D721Med (cell line): ENCODE measurements around the gene PPP1R7.

Experiments used
- DNase-seq: peaks from one replicate; pipeline ENCODE4 v3.0.0; 2011; ENCODE audit warnings: low spot score; ENCODE audit not compliant: insufficient read length
- FAIRE-seq: peaks from 2 replicates; lab custom pipeline; 2011; peaks lifted over from hg19 to GRCh38; lab: Jason Lieb, UNC
- TF ChIP-seq, protein P1 (sequence below): IDR thresholded peaks from 2 replicates; pipeline ENCODE4 v1.5.1; 2012; ENCODE audit warnings: mild to moderate bottlenecking, control low read depth; ENCODE audit not compliant: insufficient read depth; ENCODE audit errors: missing control alignments

PPP1R7 gene

DNA sequence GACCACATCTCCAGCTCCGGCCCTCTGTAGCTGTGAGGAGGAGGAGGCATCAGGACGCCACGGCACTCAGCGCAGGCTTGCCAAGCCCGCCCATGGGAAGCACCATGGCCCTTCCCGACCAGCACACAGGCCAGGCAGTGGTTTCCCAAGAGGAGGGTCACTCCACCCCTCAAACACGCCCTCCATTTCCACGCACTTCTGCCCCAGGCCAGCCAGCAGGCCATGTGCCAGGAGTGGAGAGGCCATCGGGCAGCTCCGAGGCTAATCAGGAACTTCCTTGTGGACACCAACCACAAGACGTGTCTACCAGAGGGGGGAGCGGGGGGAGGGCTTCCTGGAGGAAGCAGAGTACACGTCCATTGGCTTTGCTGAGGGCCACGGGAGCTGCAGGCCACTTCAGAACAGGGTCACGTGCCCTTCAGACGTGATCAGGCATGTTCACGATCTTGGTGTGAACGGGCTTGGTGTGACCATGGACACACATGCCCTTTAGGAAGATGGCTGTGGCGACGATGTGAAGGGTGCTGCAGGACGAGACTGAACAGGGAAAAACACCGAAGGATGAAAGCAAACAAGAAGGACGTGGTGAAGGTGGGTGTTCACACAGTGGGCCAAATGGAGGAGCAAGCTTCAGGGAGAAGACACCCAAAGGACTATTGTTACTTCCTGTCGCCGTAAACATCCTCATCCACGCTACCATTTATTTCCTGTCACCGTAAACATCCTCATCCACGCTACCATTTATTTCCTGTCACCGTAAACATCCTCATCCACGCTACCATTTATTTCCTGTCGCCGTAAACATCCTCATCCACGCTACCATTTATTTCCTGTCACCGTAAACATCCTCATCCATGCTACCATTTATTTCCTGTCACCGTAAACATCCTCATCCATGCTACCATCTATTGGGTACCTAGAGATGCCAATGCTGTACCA is 41.7 kb upstream of the PPP1R7 start:
- FAIRE-seq (no peak), DNase-seq (no peak)
- TF ChIP-seq, protein P1, sequence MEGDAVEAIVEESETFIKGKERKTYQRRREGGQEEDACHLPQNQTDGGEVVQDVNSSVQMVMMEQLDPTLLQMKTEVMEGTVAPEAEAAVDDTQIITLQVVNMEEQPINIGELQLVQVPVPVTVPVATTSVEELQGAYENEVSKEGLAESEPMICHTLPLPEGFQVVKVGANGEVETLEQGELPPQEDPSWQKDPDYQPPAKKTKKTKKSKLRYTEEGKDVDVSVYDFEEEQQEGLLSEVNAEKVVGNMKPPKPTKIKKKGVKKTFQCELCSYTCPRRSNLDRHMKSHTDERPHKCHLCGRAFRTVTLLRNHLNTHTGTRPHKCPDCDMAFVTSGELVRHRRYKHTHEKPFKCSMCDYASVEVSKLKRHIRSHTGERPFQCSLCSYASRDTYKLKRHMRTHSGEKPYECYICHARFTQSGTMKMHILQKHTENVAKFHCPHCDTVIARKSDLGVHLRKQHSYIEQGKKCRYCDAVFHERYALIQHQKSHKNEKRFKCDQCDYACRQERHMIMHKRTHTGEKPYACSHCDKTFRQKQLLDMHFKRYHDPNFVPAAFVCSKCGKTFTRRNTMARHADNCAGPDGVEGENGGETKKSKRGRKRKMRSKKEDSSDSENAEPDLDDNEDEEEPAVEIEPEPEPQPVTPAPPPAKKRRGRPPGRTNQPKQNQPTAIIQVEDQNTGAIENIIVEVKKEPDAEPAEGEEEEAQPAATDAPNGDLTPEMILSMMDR = no peak

DNA sequence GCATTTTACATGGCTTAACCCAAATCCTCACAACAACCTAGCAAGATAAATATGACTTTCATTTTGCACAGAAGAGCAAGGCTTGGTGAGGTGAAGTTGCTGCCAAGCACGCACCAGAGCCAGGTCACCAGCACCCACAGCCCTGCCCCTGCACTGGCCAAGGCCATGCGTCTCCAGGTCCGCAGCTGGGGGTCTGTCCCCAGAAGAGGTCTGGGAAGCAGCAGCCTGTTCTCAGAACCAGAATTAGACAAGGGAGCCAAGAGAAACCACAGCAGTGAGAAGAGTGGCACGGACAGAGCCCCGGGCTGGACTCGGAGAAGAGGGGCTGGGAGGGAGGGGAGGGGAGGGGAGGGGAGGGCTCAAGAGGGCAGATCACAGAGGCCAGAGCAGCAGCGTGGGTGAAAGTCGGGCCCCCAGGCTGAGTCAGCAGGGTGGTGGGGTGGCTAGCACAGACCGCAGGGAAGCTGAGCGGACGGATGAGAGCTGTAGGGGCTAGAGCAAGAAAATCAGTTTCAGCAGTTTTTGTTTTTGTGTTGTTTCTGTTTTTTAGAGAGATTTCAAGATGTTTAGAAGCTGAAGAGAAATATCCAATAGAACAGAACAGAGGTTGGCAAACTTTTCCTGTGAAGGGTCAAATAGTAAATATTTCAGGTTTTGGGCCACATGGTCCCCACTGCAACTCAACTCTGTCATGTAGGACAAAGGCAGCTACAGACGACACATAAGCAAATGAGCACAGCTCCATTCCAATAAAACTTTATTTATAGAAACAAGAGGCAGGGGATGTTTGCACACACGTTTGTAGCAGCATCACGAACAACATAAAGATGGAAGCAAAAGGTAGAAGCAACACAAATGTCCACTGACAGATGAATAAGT is 40.8 kb upstream of the PPP1R7 start:
- no peak for DNase-seq
- FAIRE-seq = no peak
- TF ChIP-seq, protein P1 = no peak

DNA sequence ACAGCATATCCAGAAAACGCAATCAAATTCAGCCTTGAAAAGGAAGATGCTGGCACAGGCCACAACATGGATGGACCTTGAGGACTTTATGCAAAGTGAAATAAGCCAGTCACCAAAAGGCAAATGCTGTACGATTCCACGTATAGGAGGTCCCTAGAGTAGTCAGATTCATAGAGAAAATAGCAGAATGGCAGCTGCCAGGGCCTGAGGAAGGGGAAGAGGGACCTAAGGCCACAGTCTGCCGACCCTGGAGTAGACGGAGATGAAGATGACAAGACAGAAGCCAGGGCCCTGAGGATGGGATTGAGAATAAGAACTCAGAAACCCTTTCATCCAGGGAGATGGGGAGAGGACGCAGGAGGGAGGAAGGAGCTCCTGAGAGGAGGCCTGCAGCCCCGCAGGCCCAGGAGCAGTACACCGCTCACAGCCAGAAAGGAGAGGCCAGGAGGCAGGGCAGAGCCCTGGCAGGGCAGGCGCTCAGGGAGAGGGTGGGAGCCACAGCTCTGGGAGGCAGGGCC is 40.1 kb upstream of the PPP1R7 start:
- TF ChIP-seq, protein P1 = no peak
- FAIRE-seq (no peak), DNase-seq (no peak)

DNA sequence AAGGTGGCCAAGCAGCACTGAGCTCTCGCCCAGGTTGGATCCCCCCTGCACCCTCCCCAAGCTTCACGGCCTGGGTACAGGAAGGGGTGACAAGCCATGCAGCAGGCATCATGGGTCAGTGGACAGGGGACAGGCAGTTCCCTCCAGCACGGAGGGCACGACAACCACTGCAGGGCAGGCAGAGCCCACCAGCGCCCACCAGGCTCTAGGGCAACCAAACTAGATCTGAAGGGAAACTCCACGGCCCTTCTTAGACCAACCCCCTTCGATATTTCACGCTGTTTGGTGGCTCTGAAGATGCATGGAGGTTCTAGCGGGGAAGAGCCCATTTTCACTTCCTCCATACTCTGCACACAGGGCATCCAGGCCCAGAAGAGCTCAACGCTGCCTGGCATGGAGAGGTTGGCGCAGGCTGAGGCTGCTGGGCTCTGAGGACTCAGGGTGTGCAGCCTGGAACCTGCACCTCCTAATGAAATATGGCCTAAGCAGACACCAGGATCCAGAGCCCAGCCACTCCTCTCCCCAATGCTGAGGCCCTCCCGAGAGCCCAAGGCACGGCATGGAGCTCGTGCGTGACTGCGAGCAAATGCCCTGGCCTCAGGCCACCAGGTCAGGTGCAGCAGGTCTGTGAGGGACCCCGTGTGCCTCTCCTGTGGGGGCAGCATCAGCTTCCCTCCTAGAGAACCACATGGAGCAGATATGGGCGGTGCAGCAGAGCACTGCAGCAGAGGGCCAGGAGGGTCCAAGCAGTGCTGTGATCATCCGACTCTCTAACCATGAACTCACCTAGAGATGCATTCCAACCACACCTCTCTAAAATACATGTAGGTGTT is 39.4 kb upstream of the PPP1R7 start:
- DNase-seq (no peak), FAIRE-seq (no peak)
- TF ChIP-seq, protein P1 = no peak

DNA sequence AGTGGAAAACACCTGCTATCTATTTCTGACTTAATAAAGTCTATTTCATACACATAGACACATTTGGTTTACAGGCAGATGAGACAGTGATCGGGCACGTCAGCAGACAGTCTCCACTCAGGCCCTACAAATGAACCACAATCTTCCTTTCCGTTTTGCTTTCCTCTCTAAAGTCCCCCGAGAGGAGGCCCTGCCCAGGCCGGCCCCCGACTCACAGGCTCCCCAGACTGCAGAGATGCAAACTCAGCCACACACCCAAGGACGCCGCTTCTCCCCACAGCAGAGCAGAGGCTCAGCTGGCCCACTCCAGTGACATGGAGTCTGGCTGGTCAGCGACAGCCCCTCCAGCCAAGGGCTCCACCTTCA is 38.8 kb upstream of the PPP1R7 start:
- FAIRE-seq = no peak
- TF ChIP-seq, protein P1 = no peak
- no peak for DNase-seq

DNA sequence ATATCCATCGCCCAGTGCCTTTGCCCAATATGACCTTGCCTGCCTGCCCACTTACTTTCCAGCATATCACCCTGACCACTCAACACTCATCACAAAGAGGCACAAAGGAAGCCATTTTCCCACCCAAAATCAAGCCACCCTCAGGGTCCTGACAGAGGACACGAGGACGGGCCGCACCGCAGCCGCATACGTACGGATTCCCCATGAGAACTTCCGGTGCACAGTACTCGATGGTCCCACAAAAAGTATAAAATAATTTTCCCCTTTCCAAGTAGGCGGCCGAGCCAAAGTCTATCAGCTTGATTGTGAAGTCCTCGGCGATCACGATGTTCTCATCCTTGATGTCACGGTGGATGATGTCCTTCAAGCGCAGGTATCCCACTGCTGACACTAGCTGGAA is 38.2 kb upstream of the PPP1R7 start:
- TF ChIP-seq, protein P1 = no peak
- FAIRE-seq (no peak), DNase-seq (no peak)
